GM21717 (cell line): ENCODE measurements around the gene NXPH4.
A peak's percentile ranks its signal among the peaks of the same experiment; 100 is the strongest.

ENCODE experiments used
- ATAC-seq: cut with Tn5 transposase; IDR thresholded peaks from one replicate; pipeline ENCODE4 v1.9.1; 2021; ENCODE audit warnings: mild to moderate bottlenecking, moderate library complexity; ENCODE audit not compliant: unreplicated experiment

Gene NXPH4

DNA sequence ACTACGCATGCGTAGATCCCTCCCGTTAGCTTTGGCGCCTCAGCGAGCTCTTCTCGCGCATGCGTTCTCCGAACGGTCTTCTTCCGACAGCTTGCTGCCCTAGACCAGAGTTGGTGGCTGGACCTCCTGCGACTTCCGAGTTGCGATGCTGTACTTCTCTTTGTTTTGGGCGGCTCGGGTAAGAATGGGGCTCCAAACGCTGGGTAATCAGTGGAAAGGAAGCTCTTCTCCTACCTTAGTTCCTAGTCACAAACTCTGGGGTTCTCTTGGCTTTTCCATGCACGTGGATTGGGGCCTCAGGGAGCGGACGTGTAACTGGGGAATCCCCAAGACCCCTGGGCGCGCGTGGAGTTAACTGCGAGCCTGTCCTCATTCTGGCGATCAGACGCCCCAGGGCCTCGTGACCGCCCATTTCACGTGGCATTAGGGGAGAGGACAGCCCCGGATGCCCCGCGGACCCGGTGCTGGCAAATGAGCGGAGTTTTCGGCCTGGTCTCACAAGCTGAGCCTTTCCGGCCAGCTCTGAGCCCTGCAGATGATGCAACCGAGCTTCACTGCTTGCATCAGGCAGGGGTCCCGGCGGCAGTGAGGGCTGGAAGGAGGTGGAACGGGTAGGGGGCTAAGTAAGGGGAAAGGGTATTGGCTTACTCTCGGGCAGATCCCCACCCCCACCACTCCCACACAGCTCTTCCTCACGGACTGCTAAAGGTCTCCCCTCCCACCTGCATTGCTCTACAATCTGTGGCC is 13.2 kb downstream of the NXPH4 start, which contains the start of gene SHMT2:
Gene SHMT2 (plus strand): TSS at position 78 of the 747 bp plus-strand sequence. CDS start 68 bp downstream, at position 146.
- peak; percentile 39 for ATAC-seq

DNA sequence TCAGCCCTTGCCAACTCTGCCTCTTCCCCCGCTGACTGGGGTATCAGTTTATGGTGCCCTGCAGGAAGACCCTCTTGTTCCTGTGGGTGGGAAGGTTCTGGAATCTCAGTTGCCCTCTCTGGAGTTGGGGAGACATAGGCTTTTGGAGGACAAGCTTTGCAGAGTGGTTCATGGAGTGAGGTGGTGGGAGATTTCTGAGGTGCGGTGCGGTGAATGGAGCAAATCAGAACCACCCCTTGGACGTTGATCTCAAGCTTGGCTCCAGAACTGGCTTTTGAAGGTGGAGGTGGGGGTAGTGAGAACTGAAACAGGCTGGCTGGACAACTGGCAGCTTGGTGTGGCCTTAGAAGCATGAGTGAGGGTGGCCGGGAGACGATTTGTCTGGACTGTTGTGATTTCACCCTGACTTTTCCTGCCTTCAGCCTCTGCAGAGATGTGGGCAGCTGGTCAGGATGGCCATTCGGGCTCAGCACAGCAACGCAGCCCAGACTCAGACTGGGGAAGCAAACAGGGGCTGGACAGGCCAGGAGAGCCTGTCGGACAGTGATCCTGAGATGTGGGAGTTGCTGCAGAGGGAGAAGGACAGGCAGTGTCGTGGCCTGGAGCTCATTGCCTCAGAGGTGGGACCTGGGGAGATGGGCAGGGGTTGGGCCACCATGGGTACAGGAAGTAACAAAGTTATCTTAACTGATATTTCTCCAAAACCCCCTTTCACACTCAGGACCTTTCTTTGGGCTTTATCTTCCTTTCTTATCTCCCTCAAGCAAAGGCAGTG is 14.0 kb downstream of the NXPH4 start:
- ATAC-seq, result no peak

DNA sequence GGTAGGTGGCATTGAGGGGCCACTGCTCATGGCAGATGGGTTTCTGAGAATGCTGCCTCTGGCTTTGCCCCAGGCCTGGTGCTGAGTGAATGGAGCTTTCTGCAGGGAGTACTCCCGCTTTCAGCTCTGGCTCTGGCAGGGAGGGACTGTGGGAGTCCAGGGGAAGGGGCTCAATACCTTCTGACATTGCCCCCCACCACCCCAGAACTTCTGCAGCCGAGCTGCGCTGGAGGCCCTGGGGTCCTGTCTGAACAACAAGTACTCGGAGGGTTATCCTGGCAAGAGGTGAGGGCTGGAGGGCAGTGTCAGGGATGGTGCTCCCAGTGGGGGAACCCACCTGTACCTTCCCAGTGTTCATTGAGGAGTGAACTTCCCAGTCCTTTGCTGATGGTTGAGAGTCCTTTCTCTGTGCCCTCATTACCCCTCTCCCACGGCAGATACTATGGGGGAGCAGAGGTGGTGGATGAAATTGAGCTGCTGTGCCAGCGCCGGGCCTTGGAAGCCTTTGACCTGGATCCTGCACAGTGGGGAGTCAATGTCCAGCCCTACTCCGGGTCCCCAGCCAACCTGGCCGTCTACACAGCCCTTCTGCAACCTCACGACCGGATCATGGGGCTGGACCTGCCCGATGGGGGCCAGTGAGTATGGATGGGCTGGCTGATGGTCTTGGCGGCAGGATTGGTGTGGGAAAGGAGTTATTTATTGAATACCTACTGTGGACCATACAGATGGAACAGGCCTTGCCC is 14.9 kb downstream of the NXPH4 start:
- no peak for ATAC-seq

DNA sequence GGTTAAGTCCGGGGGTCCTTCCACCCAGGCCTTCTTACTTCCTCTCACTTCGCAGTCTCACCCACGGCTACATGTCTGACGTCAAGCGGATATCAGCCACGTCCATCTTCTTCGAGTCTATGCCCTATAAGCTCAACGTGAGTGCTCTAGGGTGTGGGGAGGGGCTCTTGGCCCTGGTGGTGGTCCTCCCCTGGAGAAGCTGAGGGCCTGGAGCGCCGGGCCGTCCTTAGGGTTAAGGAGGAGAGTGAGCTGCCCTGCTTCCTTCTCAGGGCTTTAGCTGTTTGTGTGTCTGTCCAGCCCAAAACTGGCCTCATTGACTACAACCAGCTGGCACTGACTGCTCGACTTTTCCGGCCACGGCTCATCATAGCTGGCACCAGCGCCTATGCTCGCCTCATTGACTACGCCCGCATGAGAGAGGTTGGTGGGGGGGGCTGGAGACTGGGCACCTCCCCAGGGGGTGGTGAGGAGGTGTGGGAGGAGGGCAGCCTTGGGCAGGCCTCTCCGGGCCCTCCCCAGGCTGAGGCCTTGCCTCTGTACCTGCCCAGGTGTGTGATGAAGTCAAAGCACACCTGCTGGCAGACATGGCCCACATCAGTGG is 15.7 kb downstream of the NXPH4 start:
- no peak for ATAC-seq

DNA sequence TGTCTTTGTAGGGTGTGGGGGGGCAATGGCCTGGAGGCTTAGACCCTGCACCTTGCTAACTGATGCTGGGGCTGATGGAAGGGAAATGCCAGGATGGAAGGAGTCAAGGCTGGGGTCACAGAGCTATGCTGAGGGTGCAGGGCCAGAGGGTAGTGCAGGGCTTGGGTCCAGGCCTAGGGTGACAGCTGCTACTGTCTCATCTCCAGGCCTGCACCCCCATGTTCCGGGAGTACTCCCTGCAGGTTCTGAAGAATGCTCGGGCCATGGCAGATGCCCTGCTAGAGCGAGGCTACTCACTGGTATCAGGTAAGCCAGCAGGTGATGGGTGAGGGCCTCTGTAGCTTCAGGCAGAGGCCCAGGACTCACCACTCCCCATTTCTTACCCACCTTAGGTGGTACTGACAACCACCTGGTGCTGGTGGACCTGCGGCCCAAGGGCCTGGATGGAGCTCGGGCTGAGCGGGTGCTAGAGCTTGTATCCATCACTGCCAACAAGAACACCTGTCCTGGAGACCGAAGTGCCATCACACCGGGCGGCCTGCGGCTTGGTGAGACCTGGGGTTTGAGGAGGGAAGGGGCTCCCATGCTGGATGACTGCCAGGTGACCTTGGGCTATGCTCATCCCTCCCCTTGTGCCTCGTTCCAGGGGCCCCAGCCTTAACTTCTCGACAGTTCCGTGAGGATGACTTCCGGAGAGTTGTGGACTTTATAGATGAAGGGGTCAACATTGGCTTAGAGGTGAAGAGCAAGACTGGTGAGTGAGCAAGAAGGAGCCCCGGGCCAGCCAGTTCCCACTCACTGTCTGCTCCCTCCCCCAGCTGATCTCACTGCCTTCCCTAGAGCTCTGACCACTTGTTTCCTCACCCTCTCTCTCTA is 17.0 kb downstream of the NXPH4 start:
- ATAC-seq, result no peak

GRCh38 chr12:57234233-57234570 is 17.6 kb downstream of the NXPH4 start:
- ATAC-seq, result no peak

GRCh38 chr12:57234571-57235016 is 18.0 kb downstream of the NXPH4 start:
- ATAC-seq, result no peak

DNA sequence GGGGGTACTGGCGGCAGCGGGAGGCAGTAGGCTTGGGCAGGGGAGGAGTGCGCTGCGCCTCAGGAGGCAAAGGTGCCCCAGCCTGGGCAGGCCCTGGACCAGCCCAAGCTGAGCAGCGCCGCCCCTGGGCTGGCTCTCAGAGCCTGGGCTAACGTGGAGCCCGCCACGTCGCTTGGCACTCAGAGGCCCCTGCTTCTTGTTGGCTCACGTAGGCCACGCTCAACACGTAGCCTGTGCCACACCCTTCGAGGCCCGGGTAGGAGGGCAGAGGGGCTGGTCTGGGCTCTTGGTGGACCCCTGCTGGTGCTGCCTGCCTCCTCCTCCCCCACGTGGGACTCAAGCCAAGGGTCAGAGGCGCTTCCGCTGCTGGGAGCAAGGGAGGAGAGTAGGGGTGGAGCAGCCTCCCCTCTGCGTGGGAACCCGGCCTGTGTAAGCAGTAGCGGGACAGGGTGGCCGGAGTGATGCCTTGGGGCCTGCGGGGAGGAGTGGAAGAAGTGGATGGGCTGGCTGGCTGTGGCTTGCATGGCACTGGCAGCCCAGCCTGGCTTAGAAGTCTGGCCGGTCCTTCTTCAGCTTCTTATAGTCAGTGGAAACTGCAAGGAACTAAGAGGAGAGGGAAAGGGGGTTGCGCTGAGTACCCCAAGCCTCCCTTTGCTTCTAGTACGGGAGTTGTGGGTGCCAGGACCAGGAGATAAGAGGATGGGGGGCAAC is 18.6 kb downstream of the NXPH4 start:
- ATAC-seq, result no peak

GRCh38 chr12:57235728-57236131 is 19.1 kb downstream of the NXPH4 start:
- no peak for ATAC-seq

DNA sequence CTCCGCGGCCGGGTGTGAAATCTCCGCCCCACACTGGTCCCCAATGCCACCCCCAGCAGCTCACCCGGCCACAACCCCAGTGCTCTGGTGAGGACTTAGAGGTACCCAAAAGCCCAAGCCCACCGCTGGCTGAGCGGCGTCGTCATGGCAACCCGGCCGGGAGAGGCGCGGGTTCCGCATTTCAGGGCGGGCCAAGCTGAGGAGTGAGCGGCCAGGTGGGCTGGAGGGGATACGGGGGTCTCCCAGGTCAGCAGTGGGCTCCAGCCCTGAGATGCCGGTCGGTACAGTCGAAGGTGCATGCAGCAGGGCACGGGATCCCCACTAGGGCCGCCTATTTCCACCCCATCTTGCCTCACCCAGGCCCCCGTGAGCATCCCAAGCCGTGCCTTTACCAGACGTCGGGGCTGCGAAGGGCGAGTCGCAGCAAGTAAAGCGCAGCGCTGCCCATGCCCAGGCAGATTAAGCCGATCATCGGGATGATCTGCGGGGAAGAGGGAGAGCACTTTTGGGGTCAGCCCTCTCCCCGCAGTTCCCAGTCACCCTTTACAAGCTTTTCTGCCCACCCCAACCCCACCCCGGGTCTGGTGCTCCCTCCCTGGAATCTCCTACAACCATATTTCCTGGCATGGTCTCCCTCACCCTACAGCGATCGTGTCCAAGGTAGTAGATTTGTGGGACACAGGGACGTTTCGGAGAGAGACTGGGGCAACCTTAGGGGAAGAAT is 19.8 kb downstream of the NXPH4 start:
- no peak for ATAC-seq

DNA sequence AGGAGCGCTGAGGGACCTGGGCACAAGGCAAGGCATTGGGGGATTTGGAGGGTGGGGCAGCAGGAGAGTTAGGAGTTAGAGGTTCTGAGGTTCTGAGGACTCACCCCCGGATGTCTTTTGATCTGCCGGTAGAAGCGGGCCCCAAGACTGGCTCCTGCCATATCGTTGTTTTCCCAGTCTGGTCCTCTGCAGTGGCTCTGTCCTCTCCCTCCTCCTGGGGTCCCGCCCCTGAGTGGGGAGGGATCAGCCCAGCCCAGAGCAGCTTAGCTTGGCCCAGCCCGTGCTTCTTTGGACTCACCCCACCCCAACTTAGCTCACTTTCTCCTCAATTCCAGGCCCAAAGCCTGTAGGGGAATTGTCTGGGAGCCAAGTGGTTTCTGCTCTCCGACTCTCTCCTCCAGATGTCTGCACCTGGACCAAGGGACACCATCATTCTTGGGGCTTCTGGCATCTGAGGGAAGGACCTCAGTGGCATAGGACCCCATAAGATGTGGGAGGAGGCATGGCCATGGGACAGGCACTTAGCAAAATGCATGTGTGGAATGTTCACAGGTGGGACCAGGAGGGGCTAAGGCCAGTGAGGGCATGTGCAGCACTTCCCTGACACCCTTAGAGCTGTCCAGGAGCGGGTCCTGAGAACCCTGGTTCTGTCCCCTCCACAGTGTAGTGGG is 20.5 kb downstream of the NXPH4 start:
- ATAC-seq, result no peak

- no peak for ATAC-seq
These were observed 21.0 kb downstream of the NXPH4 start for GRCh38 chr12:57237596-57237931.

DNA sequence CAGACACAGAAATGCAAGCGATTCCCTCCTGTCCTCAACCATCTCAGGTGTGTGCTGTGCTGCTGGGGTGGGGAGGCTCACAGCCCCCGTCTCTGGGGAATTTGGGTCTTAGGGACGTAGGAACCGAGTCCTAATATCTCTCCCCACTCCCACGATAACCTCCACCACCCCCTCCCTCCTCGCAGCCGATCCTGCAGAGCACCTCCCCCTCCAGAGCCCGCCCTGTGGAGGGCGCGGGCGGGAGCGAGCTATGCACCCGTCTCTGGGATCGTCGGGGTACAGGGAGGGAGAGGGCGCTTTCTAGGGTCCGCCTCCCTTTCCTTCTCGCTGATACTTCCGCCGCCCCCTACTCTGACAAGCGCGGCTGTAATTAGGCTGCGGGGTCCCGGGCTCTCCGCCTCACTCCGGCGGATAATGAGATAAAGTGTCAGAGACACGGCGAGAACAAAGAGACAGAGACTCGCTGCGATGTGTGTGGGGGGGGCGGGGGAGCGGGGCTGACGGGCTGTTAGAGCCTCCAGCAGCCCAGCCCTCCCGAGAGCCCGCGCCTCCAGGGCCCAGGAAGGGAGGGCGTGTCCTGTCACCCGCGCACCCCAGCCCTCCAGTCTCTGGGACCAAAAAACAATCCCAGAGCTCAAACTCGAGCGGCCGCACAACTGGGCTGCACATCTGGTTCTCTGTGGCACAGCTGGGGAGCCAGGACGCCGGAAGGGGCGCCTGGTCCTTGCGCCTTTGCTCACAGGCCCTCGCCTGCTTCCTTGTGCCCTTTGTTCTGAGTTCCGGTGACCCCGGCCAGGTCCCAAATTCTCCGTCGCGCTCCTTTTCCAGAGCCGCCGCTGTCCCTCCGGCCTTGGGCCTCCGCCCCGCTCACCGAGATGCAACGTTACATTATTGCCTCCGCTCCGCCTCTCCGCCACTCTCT is 21.6 kb downstream of the NXPH4 start:
- no peak for ATAC-seq

DNA sequence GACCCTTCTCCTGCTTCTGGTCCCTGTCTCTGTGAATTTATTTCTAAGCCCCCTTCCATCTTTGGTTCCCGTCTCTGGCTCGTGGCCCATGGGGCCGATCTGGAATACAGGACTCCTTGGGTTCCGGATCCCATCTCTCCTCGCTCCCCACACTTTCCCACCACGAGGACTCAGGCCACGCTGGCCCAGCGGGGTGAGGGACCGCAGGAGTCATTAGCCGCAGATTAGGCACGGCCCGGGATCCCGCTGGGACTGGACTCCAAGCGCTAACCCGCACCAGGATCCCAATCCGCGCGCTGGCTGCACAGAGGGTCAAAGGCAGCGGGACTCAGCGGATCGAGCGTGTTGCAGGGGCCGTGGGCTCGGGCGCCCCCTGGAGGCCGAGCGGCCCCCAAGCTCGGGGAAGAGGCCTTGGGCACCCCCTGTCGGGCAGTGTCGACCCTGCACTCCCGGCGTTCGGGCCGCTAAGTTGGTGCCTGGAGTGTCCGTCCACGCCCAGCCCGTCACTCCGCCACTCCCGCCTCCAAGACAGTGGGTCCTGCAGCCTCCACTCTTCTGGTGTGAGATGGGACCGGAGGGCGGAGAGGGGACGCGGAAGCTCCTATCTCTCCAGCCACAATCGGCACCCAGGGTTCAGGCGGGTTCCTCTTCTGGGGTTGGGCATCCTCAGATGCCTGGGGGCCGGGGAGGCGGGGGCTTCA is 22.4 kb downstream of the NXPH4 start:
- ATAC-seq, result peak; percentile 44

DNA sequence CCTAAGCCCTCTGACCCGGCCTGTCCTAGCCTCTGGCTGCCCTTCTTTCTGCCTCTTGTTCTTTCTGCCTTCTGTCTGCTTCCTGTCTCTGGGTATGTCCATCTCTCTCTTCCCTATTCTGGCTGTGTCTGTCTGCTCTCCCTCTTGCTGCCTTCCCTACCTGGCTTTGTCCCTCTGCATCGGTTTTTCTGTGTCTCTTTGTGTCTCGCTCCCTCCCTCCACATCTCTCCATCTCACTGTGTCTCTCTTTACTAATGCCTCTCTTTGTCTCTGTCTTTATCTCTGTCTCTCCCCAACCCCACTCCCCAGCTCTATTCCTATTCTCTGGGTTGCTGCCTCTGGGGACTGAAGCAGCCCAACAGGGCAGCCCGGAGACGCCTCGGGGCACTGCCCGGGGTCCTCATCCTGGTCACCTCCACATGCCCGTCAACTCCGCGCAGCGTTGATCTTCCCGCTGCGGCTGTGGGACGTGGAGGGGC is 23.0 kb downstream of the NXPH4 start:
- ATAC-seq, result peak; percentile 0

GRCh38 chr12:57240066-57240921 is 23.7 kb downstream of the NXPH4 start:
- no peak for ATAC-seq
